Suprapubic skin (tissue), 3 donors: ENCODE measurements around the gene MTMR2.

Experiments
- CTCF ChIP-seq, 2 donors: fragments of 200-600 bp in 1 of 2; fragments of 450-650 bp in 1 of 2; sonication (generic) in 1 of 2; IDR thresholded peaks; one replicate each; pipeline ENCODE4 v1.5.1; 2016 to 2019; ENCODE audit warnings: antibody characterized with exemption in 2 of 2, mild to moderate bottlenecking in 1 of 2, moderate library complexity in 1 of 2
- POLR2AphosphoS5 ChIP-seq, 3 donors: sonication (generic); formaldehyde crosslinking; IDR thresholded peaks; one replicate each; pipeline ENCODE4 v1.6.1; 2017; ENCODE audit warnings: antibody characterized with exemption in 3 of 3

DNA sequence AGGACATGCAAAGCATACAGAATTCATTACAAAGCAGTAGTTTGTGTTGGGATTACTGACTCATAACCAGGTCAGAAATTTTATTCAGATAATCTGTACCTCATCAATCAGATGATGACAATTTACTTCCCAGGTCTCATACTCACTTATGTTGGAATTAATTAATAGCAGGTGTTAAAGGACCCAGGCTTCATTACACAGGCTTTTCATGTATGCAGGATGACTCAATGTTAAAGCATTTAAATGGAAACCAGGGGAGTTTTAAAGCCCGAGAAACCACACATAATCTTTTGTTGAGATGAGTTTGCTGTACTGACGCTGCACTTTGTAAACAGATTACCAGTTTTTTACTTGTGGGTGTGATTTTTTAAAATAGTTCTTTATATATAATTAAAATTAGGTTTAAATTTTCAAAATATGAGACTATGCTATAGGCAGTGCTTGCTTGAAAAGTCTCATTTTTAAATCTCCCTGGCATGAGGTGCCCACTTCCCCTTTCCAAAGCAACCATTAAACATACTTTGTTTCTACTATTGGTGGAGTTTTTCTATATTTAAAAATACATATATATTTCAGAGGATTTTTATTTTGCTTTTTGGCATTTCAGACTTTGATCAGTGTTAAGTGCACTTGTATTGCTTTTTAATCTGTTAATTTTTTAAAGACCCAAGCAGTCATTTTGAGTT is 92.6 kb downstream of the MTMR2 start:
- TF ChIP-seq POLR2AphosphoS5 (IDR thresholded peaks at IDR 0.05) (no peak), CTCF (IDR thresholded peaks at IDR 0.05) (no peak)
